Measurements from ENCODE around the gene EPS8L2.

- no peak for TF ChIP-seq CTCF (conservative IDR thresholded peaks at IDR 0.05; ENCODE audit: low read length)
- TF ChIP-seq EZH2phosphoT487 (IDR thresholded peaks at IDR 0.05; ENCODE audit: borderline replicate concordance), result no peak
These were observed 16.4 kb upstream of the EPS8L2 start for GRCh38 chr11:689625-690024.
